ENCODE data around the gene FBLN1.

FBLN1 gene

DNA sequence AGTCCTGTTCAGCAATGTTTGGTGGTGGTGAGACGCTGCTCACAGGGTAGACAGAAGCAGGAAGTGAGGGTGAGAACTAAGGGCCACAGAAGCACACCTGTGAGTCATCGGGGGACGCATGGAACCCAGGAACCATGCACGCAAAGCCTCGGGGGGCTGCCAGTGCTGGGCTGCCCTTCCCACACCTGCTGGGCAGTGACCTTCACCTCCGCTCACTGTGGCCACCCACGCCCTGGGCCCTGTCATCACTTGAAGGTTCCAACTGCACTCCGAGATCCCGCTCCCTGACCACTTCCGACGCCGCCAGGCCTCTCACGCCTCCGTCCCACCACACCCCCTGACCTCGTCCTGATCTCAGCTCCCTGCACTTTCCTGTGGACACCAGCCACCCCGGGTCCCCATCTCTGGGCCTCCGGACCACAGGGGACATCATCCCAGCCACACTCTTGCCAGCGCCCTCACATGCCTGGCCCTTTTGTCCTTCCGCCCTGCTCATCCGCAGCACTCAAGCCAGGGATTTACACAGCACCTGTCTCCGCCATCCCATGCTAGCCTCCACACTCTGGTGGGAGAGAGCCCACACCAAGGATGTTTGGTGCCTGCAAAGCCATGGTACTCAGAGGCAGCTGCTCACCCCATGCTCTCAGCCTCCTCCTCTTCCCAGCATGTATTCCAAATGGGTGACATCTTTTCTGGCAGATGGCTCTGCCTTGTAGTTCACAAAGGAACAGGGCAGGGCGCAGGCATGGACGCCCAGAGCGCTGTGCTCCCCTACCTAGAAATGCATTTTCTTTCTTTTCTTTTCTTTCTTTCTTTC lies 145.8 kb downstream of the FBLN1 start:
- H4K20me1 ChIP-seq (ENCODE audit: insufficient read depth, low read length): no peaks in the 10 kb centered on the region
- TF ChIP-seq EZH2phosphoT487 (IDR thresholded peaks at IDR 0.05; ENCODE audit: low read depth): no peak
- TF ChIP-seq, protein P1, sequence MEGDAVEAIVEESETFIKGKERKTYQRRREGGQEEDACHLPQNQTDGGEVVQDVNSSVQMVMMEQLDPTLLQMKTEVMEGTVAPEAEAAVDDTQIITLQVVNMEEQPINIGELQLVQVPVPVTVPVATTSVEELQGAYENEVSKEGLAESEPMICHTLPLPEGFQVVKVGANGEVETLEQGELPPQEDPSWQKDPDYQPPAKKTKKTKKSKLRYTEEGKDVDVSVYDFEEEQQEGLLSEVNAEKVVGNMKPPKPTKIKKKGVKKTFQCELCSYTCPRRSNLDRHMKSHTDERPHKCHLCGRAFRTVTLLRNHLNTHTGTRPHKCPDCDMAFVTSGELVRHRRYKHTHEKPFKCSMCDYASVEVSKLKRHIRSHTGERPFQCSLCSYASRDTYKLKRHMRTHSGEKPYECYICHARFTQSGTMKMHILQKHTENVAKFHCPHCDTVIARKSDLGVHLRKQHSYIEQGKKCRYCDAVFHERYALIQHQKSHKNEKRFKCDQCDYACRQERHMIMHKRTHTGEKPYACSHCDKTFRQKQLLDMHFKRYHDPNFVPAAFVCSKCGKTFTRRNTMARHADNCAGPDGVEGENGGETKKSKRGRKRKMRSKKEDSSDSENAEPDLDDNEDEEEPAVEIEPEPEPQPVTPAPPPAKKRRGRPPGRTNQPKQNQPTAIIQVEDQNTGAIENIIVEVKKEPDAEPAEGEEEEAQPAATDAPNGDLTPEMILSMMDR (IDR thresholded peaks at IDR 0.05; ENCODE audit: low read depth, low read length): no peak
- 0 out of 2 replicates have a peak, but pooled peaks cover 12% of the 10 kb centered on the region for H3K27me3 ChIP-seq (ENCODE audit: low read depth, low read length)
- H3K9me3 ChIP-seq (ENCODE audit: insufficient read depth, low read length): no peaks in the 10 kb centered on the region
- no peaks in the 10 kb centered on the region for H3K79me2 ChIP-seq (ENCODE audit: low read length)
- no peak overlapping the region for H3K27ac ChIP-seq (ENCODE audit: low read length)
- H3K9ac ChIP-seq (ENCODE audit: low read length): no peak overlapping the region
- no peak overlapping the region for H2AFZ ChIP-seq (ENCODE audit: low read depth, low read length)
- H3K4me3 ChIP-seq (ENCODE audit: low read length): no peak overlapping the region
- H3K36me3 ChIP-seq (replicated peaks; ENCODE audit: low read depth, low read length): no peaks in the 10 kb centered on the region
- H3K4me1 ChIP-seq (ENCODE audit: low read length): peaks cover 9% of the 10 kb centered on the region; the same call in 1 of the 2 replicates
- H3K4me2 ChIP-seq (ENCODE audit: low read length): no peak overlapping the region

DNA sequence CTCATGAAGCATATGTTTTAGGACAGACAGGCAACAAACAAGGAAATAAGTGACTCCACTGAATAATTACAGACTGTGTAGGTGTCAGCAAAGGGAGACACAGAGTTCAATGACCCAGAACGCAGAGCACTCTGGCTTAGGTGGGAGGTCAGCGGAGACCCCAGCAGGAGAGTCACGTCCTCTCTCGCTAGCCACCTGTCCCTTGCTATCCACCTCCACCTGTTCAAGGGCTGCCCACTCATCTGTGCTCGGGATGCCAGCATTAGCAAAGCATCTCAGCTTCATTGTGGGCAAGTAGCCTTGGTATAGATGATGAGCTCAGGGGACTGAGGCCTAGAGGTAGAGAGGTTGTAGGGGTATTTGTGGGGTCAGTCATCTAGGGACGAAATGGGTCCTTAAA lies 147.1 kb downstream of the FBLN1 start:
- H3K27me3 ChIP-seq (ENCODE audit: low read depth, low read length): 0 out of 2 replicates have a peak, but pooled peaks cover 8% of the 10 kb centered on the region
- H3K9me3 ChIP-seq (ENCODE audit: insufficient read depth, low read length): no peaks in the 10 kb centered on the region
- no peak overlapping the region for H3K27ac ChIP-seq (ENCODE audit: low read length)
- H3K4me3 ChIP-seq (ENCODE audit: low read length): no peak overlapping the region
- H3K4me2 ChIP-seq (ENCODE audit: low read length): no peak overlapping the region
- no peak overlapping the region for H3K9ac ChIP-seq (ENCODE audit: low read length)
- no peaks in the 10 kb centered on the region for H3K36me3 ChIP-seq (replicated peaks; ENCODE audit: low read depth, low read length)
- H3K79me2 ChIP-seq (ENCODE audit: low read length): no peaks in the 10 kb centered on the region
- H2AFZ ChIP-seq (ENCODE audit: low read depth, low read length): no peak overlapping the region
- no peaks in the 10 kb centered on the region for H4K20me1 ChIP-seq (ENCODE audit: insufficient read depth, low read length)
- TF ChIP-seq, protein P1 (IDR thresholded peaks at IDR 0.05; ENCODE audit: low read depth, low read length): no peak
- TF ChIP-seq EZH2phosphoT487 (IDR thresholded peaks at IDR 0.05; ENCODE audit: low read depth): no peak
- peaks cover 9% of the 10 kb centered on the region; the same call in 1 of the 2 replicates for H3K4me1 ChIP-seq (ENCODE audit: low read length)

DNA sequence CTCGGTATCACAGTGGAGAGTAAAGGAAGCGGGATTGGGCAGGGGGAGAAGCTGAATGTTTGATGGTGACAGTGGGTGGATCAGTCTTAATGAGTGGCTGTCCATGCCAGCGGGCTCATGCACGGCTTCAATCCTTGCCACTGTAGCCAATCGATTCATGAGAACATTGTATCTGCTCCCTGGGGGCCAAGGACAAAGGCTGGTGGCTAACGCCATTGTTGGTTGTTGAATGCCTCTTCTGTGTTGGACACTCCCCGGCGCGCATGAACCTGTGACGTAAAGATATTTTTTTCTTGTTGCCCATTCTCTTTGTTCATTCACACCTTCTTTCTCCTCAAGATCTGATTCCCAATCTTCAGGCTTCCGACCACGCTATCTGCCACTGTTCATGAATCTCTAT lies 148.0 kb downstream of the FBLN1 start:
- Histone ChIP-seq H3K79me2 (ENCODE audit: low read length) (no peaks in the 10 kb centered on the region), H3K4me3 (ENCODE audit: low read length) (no peak overlapping the region), H3K9me3 (ENCODE audit: insufficient read depth, low read length) (no peaks in the 10 kb centered on the region), H3K4me2 (ENCODE audit: low read length) (no peak overlapping the region), H3K27ac (ENCODE audit: low read length) (no peak overlapping the region), H2AFZ (ENCODE audit: low read depth, low read length) (no peak overlapping the region), H4K20me1 (ENCODE audit: insufficient read depth, low read length) (no peaks in the 10 kb centered on the region), H3K4me1 (ENCODE audit: low read length) (peaks cover 4% of the 10 kb centered on the region; the same call in 1 of the 2 replicates), H3K36me3 (replicated peaks; ENCODE audit: low read depth, low read length) (no peaks in the 10 kb centered on the region), H3K9ac (ENCODE audit: low read length) (no peak overlapping the region), H3K27me3 (ENCODE audit: low read depth, low read length) (0 out of 2 replicates have a peak, but pooled peaks cover 6% of the 10 kb centered on the region)
- TF ChIP-seq, protein P1 (IDR thresholded peaks at IDR 0.05; ENCODE audit: low read depth, low read length): no peak
- no peak for TF ChIP-seq EZH2phosphoT487 (IDR thresholded peaks at IDR 0.05; ENCODE audit: low read depth)
